GM13976 (cell line): Measurements from ENCODE around the gene TRIO.
"Not testable (repeated sequence)": the region's sequence is repeated elsewhere in the genome, so short reads cannot be mapped to it uniquely, and the experiment has no call there.

ENCODE experiments used
- DNase-seq: peaks from one replicate; pipeline ENCODE4 v3.0.0; 2012; ENCODE audit warnings: low spot score
- in situ Hi-C: fragments of 300-500 bp; cut with MboI; formaldehyde crosslinking; loops from one replicate; pipeline ENCODE4 v1.12.0; 2022; ENCODE audit warnings: low sequenced_read_pairs, mixed read lengths, inconsistent platforms; ENCODE audit not compliant: unreplicated experiment
- TF ChIP-seq, protein P1 (sequence below): IDR thresholded peaks from 2 replicates; pipeline ENCODE4 v1.5.1; 2012; ENCODE audit warnings: borderline replicate concordance, mild to moderate bottlenecking; ENCODE audit not compliant: insufficient read depth; ENCODE audit errors: extremely low read depth, missing control alignments, control extremely low read depth

Gene TRIO

DNA sequence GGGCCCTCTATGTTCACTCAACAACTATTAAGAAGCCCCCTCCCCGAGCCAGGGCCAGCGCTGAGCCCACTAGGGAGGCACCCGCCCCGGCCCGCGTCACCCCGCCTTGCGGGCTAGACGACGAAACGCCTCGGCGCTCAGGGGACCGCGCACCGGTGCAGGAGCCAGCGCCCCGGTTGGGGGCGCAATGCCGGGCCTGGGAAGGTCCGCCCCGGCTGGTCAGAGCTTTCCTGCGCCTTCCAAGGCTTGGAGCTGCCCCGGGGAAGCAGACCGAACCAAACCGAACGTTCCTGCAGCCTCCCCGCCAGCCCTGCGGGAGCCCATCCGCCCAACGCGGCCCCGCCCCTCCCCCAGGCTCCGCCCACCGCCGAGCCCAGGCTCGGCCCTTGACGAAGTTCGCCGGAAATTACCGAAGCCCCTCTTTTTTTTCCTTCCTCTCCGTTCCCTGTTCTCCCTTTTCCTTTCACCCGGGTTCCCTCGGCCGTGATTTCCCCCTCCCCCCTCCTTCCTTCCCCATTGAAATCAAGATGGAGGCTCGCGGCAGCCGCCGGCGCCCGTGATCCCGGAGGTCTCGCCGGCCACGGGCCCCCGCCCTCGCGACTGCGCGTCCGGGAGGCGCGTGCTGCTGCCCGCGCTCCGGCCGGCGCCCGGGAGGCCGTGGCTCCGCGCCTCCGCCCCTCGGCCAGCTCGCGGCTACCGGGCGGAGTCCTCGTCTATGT lies at the start of gene TRIO:
TRIO (plus strand) TSS at position 516 of the 719 bp plus-strand sequence. CDS start 384 bp downstream, outside the sequence.
- peak; percentile 92 for DNase-seq
- TF ChIP-seq, protein P1, sequence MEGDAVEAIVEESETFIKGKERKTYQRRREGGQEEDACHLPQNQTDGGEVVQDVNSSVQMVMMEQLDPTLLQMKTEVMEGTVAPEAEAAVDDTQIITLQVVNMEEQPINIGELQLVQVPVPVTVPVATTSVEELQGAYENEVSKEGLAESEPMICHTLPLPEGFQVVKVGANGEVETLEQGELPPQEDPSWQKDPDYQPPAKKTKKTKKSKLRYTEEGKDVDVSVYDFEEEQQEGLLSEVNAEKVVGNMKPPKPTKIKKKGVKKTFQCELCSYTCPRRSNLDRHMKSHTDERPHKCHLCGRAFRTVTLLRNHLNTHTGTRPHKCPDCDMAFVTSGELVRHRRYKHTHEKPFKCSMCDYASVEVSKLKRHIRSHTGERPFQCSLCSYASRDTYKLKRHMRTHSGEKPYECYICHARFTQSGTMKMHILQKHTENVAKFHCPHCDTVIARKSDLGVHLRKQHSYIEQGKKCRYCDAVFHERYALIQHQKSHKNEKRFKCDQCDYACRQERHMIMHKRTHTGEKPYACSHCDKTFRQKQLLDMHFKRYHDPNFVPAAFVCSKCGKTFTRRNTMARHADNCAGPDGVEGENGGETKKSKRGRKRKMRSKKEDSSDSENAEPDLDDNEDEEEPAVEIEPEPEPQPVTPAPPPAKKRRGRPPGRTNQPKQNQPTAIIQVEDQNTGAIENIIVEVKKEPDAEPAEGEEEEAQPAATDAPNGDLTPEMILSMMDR, result peak; percentile 49
- in situ Hi-C loops, result no loop called here

DNA sequence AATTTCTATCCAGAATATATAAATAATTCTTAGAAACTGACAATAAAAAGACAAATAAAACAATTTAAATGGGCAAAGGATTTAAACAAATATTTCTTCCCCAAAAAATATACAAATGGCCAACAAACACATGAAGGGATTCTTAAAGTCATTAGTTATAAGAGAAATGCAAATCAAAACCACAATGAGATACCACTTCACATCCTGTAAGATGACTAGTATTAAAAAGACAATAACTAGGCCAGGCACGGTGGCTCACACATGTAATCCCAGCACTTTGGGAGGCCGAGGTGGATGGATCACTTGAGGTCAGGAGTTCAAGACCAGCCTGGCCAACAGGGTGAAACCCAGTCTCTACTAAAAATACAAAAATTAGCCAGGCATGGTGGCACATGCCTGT lies 45.8 kb upstream of the TRIO start:
- DNase-seq, in situ Hi-C loops: not testable (repeated sequence)

DNA sequence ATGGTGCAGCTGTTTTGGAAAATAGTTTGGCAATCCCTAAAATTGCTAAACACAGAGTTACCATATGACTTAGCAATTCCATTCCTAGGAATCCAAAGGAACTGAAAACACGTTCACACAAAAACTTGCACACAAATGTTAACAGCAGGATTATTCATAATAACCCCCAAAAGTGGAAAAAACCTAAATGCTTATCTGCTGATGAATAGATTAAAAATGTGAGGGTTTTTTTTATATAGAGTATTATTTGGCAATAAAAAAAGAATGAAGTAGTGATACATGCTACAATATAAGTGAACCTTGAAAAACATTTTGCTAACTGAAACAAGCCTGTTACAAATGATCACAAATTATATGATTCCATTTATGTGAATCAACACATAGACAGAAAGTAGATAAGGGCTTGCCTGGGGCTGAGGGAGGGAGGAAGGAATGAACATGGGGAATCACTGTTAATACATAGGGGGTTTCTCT lies 45.1 kb upstream of the TRIO start:
- no peak for DNase-seq
- in situ Hi-C loops, result no loop called here
- TF ChIP-seq, protein P1, result no peak

DNA sequence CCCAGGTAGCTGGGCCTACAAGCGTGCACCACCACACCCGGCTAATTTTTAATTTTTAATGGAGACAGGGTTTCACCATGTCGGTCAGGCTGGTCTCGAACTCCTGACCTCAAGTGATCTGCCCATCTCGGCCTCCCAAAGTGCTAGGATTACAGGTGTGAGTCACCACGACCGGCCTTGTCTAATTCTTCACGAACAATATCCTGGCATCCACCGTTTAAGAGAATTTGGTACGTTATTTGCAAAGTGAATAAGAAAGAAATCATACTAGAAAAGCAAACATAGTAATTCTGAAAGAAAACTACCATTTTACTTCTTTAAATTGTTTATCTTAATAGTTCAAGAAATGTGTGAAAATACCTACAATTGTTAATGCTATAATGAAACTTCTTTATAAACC lies 42.9 kb upstream of the TRIO start:
- DNase-seq, result no peak
- TF ChIP-seq, protein P1, result no peak
- in situ Hi-C loops, result loop anchor here (10.0 kb wide), 1 partner anchor 165 kb away; no protein-coding TSS in a partner anchor

DNA sequence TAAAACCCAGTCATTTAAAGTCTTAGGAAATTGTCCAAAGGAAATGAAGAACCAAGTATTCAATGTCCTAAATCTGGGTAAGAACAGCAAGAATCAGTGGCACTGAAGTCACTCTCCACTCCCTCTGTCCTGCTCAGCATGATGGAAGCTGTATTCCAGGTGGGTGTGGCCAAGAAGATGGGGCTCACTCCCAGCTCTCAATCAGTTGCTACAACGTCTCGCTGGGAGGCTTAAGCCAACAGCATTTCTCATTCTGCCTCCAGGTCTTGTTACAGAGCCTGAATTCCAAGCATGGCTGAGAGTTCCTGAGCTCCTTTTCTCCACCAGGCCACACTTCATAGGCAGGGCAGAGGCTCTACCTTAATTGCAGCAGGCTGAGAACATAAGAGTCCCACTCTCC lies 41.2 kb upstream of the TRIO start:
- TF ChIP-seq, protein P1, result no peak
- no peak for DNase-seq
- in situ Hi-C loops, result loop anchor here (10.0 kb wide), 1 partner anchor 163 kb away; no protein-coding TSS in a partner anchor

DNA sequence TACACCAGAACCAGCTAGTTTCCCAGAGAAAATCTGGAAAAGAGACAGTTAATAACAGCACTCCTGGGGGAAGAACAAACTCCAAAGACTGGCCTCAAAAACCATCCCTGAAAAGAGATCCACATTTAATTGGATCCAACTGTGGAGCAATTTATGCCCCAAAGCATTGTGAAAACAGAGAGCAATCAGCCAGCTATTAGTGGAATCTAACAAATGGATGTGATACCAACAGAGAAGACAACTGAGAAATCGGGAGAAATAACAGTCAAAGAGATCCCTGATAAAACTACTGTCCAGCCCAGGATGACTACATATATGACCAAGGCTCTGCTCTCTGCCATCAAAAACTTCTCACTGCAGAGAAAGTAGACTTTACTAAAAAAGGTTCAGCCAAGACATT lies 40.5 kb upstream of the TRIO start:
- TF ChIP-seq, protein P1, result no peak
- DNase-seq, result no peak
- in situ Hi-C loops, result loop anchor here (10.0 kb wide), 1 partner anchor 162 kb away; no protein-coding TSS in a partner anchor

DNA sequence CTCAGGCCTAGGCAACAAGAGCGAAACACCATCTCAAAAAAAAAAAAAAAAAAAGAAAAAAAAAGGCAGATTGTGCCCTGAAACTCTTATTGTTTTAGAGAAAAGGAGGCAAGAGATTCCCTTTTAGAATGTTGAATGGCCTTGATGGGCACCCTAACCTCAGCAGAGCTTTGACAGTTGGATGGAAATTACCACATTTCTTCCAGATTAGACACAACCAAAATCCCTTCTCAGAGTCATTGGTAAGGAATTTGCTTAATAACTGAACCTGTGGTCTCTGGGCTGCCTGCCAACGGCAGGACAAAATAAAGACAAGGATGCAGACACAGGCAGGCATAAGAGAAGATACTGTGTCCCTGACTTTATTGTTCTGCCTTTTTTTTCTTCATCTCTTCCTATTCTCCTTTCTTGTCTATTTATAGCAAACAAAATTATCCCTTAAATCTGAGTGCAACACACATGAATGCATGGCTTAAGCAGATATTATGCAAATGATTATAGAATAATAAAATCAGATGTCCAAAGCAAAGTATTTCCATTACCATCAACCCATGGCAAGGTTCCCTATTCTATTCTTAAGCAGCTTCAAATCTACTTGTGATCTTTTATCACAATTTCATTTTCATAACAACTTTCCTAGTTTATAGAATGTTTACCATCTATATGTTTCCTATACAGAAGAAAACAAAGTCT lies 37.3 kb upstream of the TRIO start:
- no peak for DNase-seq
- in situ Hi-C loops, result loop anchor here (10.0 kb wide), 1 partner anchor 159 kb away; no protein-coding TSS in a partner anchor
- TF ChIP-seq, protein P1, result no peak
